ENCODE results near the gene NKX1-2.

- TF ChIP-seq, protein P1, sequence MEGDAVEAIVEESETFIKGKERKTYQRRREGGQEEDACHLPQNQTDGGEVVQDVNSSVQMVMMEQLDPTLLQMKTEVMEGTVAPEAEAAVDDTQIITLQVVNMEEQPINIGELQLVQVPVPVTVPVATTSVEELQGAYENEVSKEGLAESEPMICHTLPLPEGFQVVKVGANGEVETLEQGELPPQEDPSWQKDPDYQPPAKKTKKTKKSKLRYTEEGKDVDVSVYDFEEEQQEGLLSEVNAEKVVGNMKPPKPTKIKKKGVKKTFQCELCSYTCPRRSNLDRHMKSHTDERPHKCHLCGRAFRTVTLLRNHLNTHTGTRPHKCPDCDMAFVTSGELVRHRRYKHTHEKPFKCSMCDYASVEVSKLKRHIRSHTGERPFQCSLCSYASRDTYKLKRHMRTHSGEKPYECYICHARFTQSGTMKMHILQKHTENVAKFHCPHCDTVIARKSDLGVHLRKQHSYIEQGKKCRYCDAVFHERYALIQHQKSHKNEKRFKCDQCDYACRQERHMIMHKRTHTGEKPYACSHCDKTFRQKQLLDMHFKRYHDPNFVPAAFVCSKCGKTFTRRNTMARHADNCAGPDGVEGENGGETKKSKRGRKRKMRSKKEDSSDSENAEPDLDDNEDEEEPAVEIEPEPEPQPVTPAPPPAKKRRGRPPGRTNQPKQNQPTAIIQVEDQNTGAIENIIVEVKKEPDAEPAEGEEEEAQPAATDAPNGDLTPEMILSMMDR (IDR thresholded peaks at IDR 0.05), result no peak
- TF ChIP-seq POLR2AphosphoS5 (IDR thresholded peaks at IDR 0.05), result no peak
These were observed 32.5 kb upstream of the NKX1-2 start for GRCh38 chr10:124482236-124482800.

All from breast epithelium (tissue), 3 donors.